ENCODE data around the gene EXO5.
"Not testable (repeated sequence)": the region's sequence is repeated elsewhere in the genome, so short reads cannot be mapped to it uniquely, and the experiment has no call there.

The EXO5 gene

DNA sequence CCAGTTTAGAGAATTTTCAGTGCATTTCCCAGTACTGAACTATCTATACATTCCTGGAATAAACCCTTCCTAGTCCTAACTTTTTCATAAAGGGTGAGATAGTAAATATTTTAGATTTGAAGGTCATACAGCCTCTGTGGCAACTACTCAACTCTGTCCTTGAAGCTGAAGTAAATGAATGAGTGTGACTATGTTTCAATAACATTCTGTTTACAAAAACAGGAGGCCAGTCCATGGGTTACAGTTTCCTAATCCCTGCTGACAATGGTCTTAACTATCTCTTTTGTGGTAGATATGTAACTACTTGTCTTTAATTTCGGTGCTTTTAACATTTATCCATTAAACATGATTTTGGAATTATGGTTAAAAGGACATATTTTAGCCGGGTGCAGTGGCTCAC is 27.2 kb downstream of the EXO5 start:
- Histone ChIP-seq H4K20me1 (ENCODE audit: insufficient read depth, low read length) (no peaks in the 10 kb centered on the region), H3K36me3 (ENCODE audit: insufficient read depth, low read length) (peaks cover 15% of the 10 kb centered on the region; the same call in 1 of the 2 replicates), H3K4me1 (ENCODE audit: insufficient read depth, low read length) (peaks cover 23% of the 10 kb centered on the region), H3K27me3 (ENCODE audit: insufficient read depth, low read length, poor library complexity) (no peaks in the 10 kb centered on the region), H3K79me2 (ENCODE audit: insufficient read depth, low read length) (peaks cover 12% of the 10 kb centered on the region), H3K27ac (ENCODE audit: low read length) (no peak overlapping the region), H2AFZ (ENCODE audit: low read depth, low read length) (no peak overlapping the region), H3K4me2 (ENCODE audit: insufficient read depth, low read length) (no peak overlapping the region), H3K9ac (ENCODE audit: low read depth, low read length) (no peak overlapping the region), H3K9me3 (ENCODE audit: insufficient read depth, low read length, severe bottlenecking) (no peaks in the 10 kb centered on the region), H3K4me3 (ENCODE audit: low read depth in 1 of 2, low read length in 2 of 2) (no peak overlapping the region)
- no peak for TF ChIP-seq EZH2 (IDR thresholded peaks at IDR 0.05; ENCODE audit: borderline replicate concordance, low read depth, low read length, severe bottlenecking)
- TF ChIP-seq, protein P1, sequence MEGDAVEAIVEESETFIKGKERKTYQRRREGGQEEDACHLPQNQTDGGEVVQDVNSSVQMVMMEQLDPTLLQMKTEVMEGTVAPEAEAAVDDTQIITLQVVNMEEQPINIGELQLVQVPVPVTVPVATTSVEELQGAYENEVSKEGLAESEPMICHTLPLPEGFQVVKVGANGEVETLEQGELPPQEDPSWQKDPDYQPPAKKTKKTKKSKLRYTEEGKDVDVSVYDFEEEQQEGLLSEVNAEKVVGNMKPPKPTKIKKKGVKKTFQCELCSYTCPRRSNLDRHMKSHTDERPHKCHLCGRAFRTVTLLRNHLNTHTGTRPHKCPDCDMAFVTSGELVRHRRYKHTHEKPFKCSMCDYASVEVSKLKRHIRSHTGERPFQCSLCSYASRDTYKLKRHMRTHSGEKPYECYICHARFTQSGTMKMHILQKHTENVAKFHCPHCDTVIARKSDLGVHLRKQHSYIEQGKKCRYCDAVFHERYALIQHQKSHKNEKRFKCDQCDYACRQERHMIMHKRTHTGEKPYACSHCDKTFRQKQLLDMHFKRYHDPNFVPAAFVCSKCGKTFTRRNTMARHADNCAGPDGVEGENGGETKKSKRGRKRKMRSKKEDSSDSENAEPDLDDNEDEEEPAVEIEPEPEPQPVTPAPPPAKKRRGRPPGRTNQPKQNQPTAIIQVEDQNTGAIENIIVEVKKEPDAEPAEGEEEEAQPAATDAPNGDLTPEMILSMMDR (IDR thresholded peaks at IDR 0.05; ENCODE audit: borderline replicate concordance, extremely low read depth, low read length, poor library complexity, severe bottlenecking) = no peak
- ATAC-seq (ENCODE audit: insufficient read depth, low read depth) (no peak), DNase-seq (no peak)

- Histone ChIP-seq H3K27ac (ENCODE audit: low read length) (no peak overlapping the region), H4K20me1 (ENCODE audit: insufficient read depth, low read length) (no peaks in the 10 kb centered on the region), H3K4me3 (ENCODE audit: low read depth in 1 of 2, low read length in 2 of 2) (no peak overlapping the region), H3K4me1 (ENCODE audit: insufficient read depth, low read length) (no peaks in the 10 kb centered on the region), H3K4me2 (ENCODE audit: insufficient read depth, low read length) (no peak overlapping the region), H3K9me3 (ENCODE audit: insufficient read depth, low read length, severe bottlenecking) (no peaks in the 10 kb centered on the region), H2AFZ (ENCODE audit: low read depth, low read length) (no peak overlapping the region), H3K36me3 (ENCODE audit: insufficient read depth, low read length) (peaks cover 38% of the 10 kb centered on the region), H3K9ac (ENCODE audit: low read depth, low read length) (no peak overlapping the region), H3K27me3 (ENCODE audit: insufficient read depth, low read length, poor library complexity) (no peaks in the 10 kb centered on the region), H3K79me2 (ENCODE audit: insufficient read depth, low read length) (no peaks in the 10 kb centered on the region)
- DNase-seq (no peak), ATAC-seq (ENCODE audit: insufficient read depth, low read depth) (no peak)
- no peak for TF ChIP-seq EZH2 (IDR thresholded peaks at IDR 0.05; ENCODE audit: borderline replicate concordance, low read depth, low read length, severe bottlenecking)
- TF ChIP-seq, protein P1 (IDR thresholded peaks at IDR 0.05; ENCODE audit: borderline replicate concordance, extremely low read depth, low read length, poor library complexity, severe bottlenecking) = no peak
Observed at GRCh38 chr1:40539338-40539737, 30.8 kb downstream of the EXO5 start.

DNA sequence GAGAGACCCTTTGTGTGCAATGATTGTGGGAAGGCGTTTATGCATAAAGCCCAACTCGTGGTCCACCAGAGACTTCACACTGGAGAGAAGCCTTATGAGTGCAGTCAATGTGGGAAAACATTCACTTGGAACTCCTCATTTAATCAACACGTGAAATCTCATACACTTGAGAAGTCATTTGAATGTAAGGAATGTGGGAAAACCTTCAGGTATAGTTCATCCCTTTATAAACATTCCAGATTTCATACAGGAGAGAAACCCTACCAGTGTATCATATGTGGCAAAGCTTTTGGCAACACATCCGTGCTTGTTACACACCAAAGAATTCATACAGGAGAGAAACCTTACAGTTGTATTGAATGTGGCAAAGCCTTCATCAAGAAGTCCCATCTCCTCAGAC is 38.4 kb downstream of the EXO5 start:
- no peak overlapping the region for H2AFZ ChIP-seq (ENCODE audit: low read depth, low read length)
- DNase-seq (no peak), ATAC-seq (ENCODE audit: insufficient read depth, low read depth) (no peak)
- no peak overlapping the region for H3K4me2 ChIP-seq (ENCODE audit: insufficient read depth, low read length)
- no peak for TF ChIP-seq EZH2 (IDR thresholded peaks at IDR 0.05; ENCODE audit: borderline replicate concordance, low read depth, low read length, severe bottlenecking)
- TF ChIP-seq, protein P1 (IDR thresholded peaks at IDR 0.05; ENCODE audit: borderline replicate concordance, extremely low read depth, low read length, poor library complexity, severe bottlenecking) = no peak
- H3K79me2 ChIP-seq (ENCODE audit: insufficient read depth, low read length) = no peaks in the 10 kb centered on the region
- H3K27me3 ChIP-seq (ENCODE audit: insufficient read depth, low read length, poor library complexity) = no peaks in the 10 kb centered on the region
- no peak overlapping the region for H3K9ac ChIP-seq (ENCODE audit: low read depth, low read length)
- no peaks in the 10 kb centered on the region for H4K20me1 ChIP-seq (ENCODE audit: insufficient read depth, low read length)
- no peaks in the 10 kb centered on the region for H3K4me1 ChIP-seq (ENCODE audit: insufficient read depth, low read length)
- H3K36me3 ChIP-seq (ENCODE audit: insufficient read depth, low read length) = peaks cover 43% of the 10 kb centered on the region
- H3K27ac ChIP-seq (ENCODE audit: low read length) = no peak overlapping the region
- H3K4me3 ChIP-seq (ENCODE audit: low read depth in 1 of 2, low read length in 2 of 2) = no peak overlapping the region
- H3K9me3 ChIP-seq (ENCODE audit: insufficient read depth, low read length, severe bottlenecking) = no peaks in the 10 kb centered on the region

DNA sequence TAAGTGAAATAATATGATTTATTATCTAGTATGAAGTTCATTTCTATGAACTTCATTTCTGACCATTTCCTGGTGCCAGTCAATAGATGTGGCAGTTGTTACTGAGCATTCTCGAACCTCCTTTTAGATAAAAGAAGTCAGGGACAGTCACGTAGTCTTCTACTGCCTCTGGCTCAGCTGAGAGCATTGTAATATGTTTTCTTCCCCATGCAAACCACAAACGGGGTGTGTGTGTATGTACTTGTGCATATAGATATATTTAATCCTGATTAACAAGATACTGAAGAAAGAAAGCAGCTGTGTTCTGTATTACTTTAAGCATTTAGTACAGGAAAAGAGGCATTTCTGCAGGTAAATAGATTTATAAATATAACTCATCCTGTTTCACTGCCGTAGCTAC is 44.5 kb downstream of the EXO5 start:
- no peaks in the 10 kb centered on the region for H3K79me2 ChIP-seq (ENCODE audit: insufficient read depth, low read length)
- no peak overlapping the region for H3K4me2 ChIP-seq (ENCODE audit: insufficient read depth, low read length)
- no peaks in the 10 kb centered on the region for H3K4me1 ChIP-seq (ENCODE audit: insufficient read depth, low read length)
- H3K4me3 ChIP-seq (ENCODE audit: low read depth in 1 of 2, low read length in 2 of 2) = no peak overlapping the region
- DNase-seq = no peak
- no peak for TF ChIP-seq EZH2 (IDR thresholded peaks at IDR 0.05; ENCODE audit: borderline replicate concordance, low read depth, low read length, severe bottlenecking)
- TF ChIP-seq, protein P1 (IDR thresholded peaks at IDR 0.05; ENCODE audit: borderline replicate concordance, extremely low read depth, low read length, poor library complexity, severe bottlenecking) = no peak
- ATAC-seq (ENCODE audit: insufficient read depth, low read depth) = no peak
- H3K27ac ChIP-seq (ENCODE audit: low read length) = no peak overlapping the region
- no peaks in the 10 kb centered on the region for H3K27me3 ChIP-seq (ENCODE audit: insufficient read depth, low read length, poor library complexity)
- H3K9ac ChIP-seq (ENCODE audit: low read depth, low read length) = no peak overlapping the region
- no peaks in the 10 kb centered on the region for H3K9me3 ChIP-seq (ENCODE audit: insufficient read depth, low read length, severe bottlenecking)
- H3K36me3 ChIP-seq (ENCODE audit: insufficient read depth, low read length) = no peaks in the 10 kb centered on the region
- no peak overlapping the region for H2AFZ ChIP-seq (ENCODE audit: low read depth, low read length)
- H4K20me1 ChIP-seq (ENCODE audit: insufficient read depth, low read length) = no peaks in the 10 kb centered on the region

DNA sequence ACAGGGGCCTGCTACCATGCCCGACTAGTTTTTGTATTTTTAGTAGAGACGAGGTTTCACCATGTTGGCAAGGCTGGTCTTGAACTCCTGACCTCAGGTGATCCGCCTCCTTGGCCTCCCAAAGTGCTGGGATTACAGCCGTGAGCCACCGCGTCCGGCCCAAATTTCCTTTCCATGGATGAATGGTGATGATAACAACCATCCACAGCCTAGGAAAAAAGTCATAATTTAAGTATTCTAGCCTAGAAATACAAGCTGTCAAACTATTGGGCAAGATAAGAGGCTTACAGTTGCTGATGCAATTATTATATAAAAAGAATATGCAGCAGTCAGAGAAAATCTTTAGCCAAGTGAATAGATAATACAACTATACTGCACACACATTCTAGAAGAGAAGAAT is 46.2 kb downstream of the EXO5 start:
- H3K4me2 ChIP-seq (ENCODE audit: insufficient read depth, low read length); H3K36me3 ChIP-seq (ENCODE audit: insufficient read depth, low read length); H3K9ac ChIP-seq (ENCODE audit: low read depth, low read length); H3K79me2 ChIP-seq (ENCODE audit: insufficient read depth, low read length); H3K4me3 ChIP-seq (ENCODE audit: low read depth in 1 of 2, low read length in 2 of 2); ATAC-seq (ENCODE audit: insufficient read depth, low read depth); H3K27me3 ChIP-seq (ENCODE audit: insufficient read depth, low read length, poor library complexity); H4K20me1 ChIP-seq (ENCODE audit: insufficient read depth, low read length); H3K4me1 ChIP-seq (ENCODE audit: insufficient read depth, low read length); DNase-seq; H3K27ac ChIP-seq (ENCODE audit: low read length); H3K9me3 ChIP-seq (ENCODE audit: insufficient read depth, low read length, severe bottlenecking); H2AFZ ChIP-seq (ENCODE audit: low read depth, low read length): not testable (repeated sequence)

Data from DND-41 (cell line).